H1 (cell line): ENCODE data around the gene ADCY6. TPM values are rescaled to one million over a fixed set of nuclear protein-coding genes. Genes with fewer than 3 reads are reported as not detected.

Experiments
- CTCF ChIA-PET: fragments of 300-600 bp; sonication (Branson Sonifier 250); formaldehyde crosslinking; loops from one replicate; lab custom pipeline; 2021; ENCODE audit not compliant: partially characterized antibody; lab: Charles Lee
- POLR2A ChIA-PET: fragments of 300-600 bp; sonication (Branson Sonifier 250); formaldehyde crosslinking; loops from one replicate; lab custom pipeline; 2021; ENCODE audit warnings: inconsistent platforms; ENCODE audit not compliant: partially characterized antibody; lab: Charles Lee
- DNase-seq, 2 experiments: peaks; one replicate each; pipeline versions ENCODE4 v3.0.0 to v3.0.0-alpha.2; 2010 to 2022; ENCODE audit warnings: low spot score in 2 of 2, low read depth in 1 of 2, mixed read lengths in 1 of 2
- FAIRE-seq: peaks from 2 replicates; lab custom pipeline; 2011; peaks lifted over from hg19 to GRCh38; lab: Jason Lieb, UNC
- H2AFZ ChIP-seq: 2 replicates; pipeline ENCODE4 v1.8.1; 2012; ENCODE audit warnings: low read length, inconsistent platforms
- H2AK5ac ChIP-seq: 2 replicates; pipeline ENCODE4 v1.6.1; 2013; ENCODE audit warnings: low read depth, low read length
- H2BK120ac ChIP-seq: replicated peaks from 2 replicates; pipeline ENCODE3; 2013; ENCODE audit warnings: low read depth, low read length, inconsistent platforms
- H2BK12ac ChIP-seq: 2 replicates; pipeline ENCODE4 v1.6.1; 2013; ENCODE audit warnings: low read depth, low read length
- H2BK15ac ChIP-seq: 2 replicates; pipeline ENCODE4 v1.6.1; 2013; ENCODE audit warnings: low read length
- H2BK20ac ChIP-seq: 2 replicates; pipeline ENCODE4 v1.6.1; 2013; ENCODE audit warnings: low read length
- H2BK5ac ChIP-seq: 2 replicates; pipeline ENCODE4 v1.6.1; 2013; ENCODE audit warnings: low read depth, low read length
- H3K14ac ChIP-seq: 2 replicates; pipeline ENCODE4 v1.6.1; 2013; ENCODE audit warnings: inconsistent platforms; ENCODE audit not compliant: insufficient read length
- H3K18ac ChIP-seq: 2 replicates; pipeline ENCODE4 v1.6.1; 2013; ENCODE audit warnings: low read length; ENCODE audit errors: extremely low read depth
- H3K23ac ChIP-seq: 2 replicates; pipeline ENCODE4 v1.6.1; 2013; ENCODE audit warnings: inconsistent platforms; ENCODE audit not compliant: insufficient read length
- H3K23me2 ChIP-seq: 2 replicates; pipeline ENCODE4 v1.6.1; 2013; ENCODE audit warnings: low read depth, low read length
- H3K27ac ChIP-seq: 2 replicates; pipeline ENCODE4 v1.6.1; 2011; ENCODE audit warnings: low read depth, low read length, inconsistent platforms
- H3K27me3 ChIP-seq, 4 experiments: replicated peaks in 1 of 4; 1 replicate in 1 of 4; 2 replicates in 3 of 4; pipeline versions ENCODE4 v1.6.1 to v1.8.1; 2011 to 2013; ENCODE audit warnings: low read length in 3 of 4, mild to moderate bottlenecking in 3 of 4, inconsistent platforms in 2 of 4, mixed read lengths in 2 of 4, moderate library complexity in 1 of 4; ENCODE audit not compliant: control insufficient read depth in 3 of 4, insufficient read depth in 3 of 4; ENCODE audit errors: extremely low read depth in 1 of 4
- H3K36me3 ChIP-seq, 4 experiments: 2 replicates each; pipeline versions ENCODE4 v1.6.1 to v1.8.1; 2011 to 2013; ENCODE audit warnings: mild to moderate bottlenecking in 4 of 4, low read length in 3 of 4, moderate library complexity in 2 of 4, control low read depth in 1 of 4, inconsistent platforms in 1 of 4; ENCODE audit not compliant: insufficient read depth in 4 of 4, control insufficient read depth in 2 of 4
- H3K4ac ChIP-seq: replicated peaks from 2 replicates; pipeline ENCODE3; 2013; ENCODE audit warnings: low read length, low read depth, mixed read lengths, inconsistent platforms; ENCODE audit not compliant: insufficient read length
- H3K4me1 ChIP-seq, 4 experiments: replicated peaks in 1 of 4; 1 replicate in 1 of 4; 2 replicates in 3 of 4; pipeline versions ENCODE4 v1.6.1 to v1.8.1; 2011 to 2013; ENCODE audit warnings: low read length in 3 of 4, inconsistent platforms in 2 of 4, mixed read lengths in 1 of 4; ENCODE audit not compliant: insufficient read depth in 4 of 4, control insufficient read depth in 3 of 4
- H3K4me2 ChIP-seq, 2 experiments: 2 replicates each; pipeline versions ENCODE4 v1.6.1 to v1.8.1; 2011 to 2013; ENCODE audit warnings: low read depth in 2 of 2, low read length in 2 of 2, control low read depth in 1 of 2, inconsistent platforms in 1 of 2, mild to moderate bottlenecking in 1 of 2; ENCODE audit not compliant: insufficient read depth in 1 of 2
- H3K4me3 ChIP-seq, 4 experiments: fragments of 200-600, 300-600 bp in 1 of 4; sonication (generic), shearing (Covaris generic), sonication (Bioruptor Twin) in 1 of 4; 2 replicates each; pipeline versions ENCODE4 v1.5.1 to v1.8.1; 2011 to 2016; ENCODE audit warnings: low read length in 4 of 4, low read depth in 3 of 4, control low read depth in 2 of 4, inconsistent platforms in 2 of 4, mild to moderate bottlenecking in 2 of 4, mixed read lengths in 1 of 4, moderate library complexity in 1 of 4; ENCODE audit not compliant: insufficient read depth in 2 of 4; ENCODE audit errors: extremely low read depth in 1 of 4
- H3K56ac ChIP-seq: replicated peaks from 2 replicates; pipeline ENCODE3; 2013; ENCODE audit warnings: low read depth, mild to moderate bottlenecking, mixed read lengths, low read length, inconsistent platforms; ENCODE audit not compliant: insufficient read length
- H3K79me1 ChIP-seq: 2 replicates; pipeline ENCODE4 v1.6.1; 2013; ENCODE audit warnings: low read depth, low read length, control low read depth
- H3K79me2 ChIP-seq, 2 experiments: 2 replicates each; pipeline versions ENCODE4 v1.6.1 to v1.8.1; 2012 to 2013; ENCODE audit warnings: low read length in 2 of 2, mild to moderate bottlenecking in 2 of 2, inconsistent platforms in 1 of 2; ENCODE audit not compliant: insufficient read depth in 2 of 2, control insufficient read depth in 1 of 2
- H3K9ac ChIP-seq, 4 experiments: replicated peaks in 1 of 4; 1 replicate in 1 of 4; 2 replicates in 3 of 4; pipeline versions ENCODE4 v1.6.1 to v1.8.1; 2011 to 2013; ENCODE audit warnings: low read depth in 3 of 4, low read length in 3 of 4, control low read depth in 2 of 4, mild to moderate bottlenecking in 2 of 4, moderate library complexity in 2 of 4, inconsistent platforms in 1 of 4; ENCODE audit errors: extremely low read depth in 1 of 4
- H3K9me3 ChIP-seq, 2 experiments: 2 replicates each; pipeline versions ENCODE4 v1.6.1 to v1.8.1; 2012 to 2013; ENCODE audit warnings: mild to moderate bottlenecking in 2 of 2, moderate library complexity in 2 of 2, control low read depth in 1 of 2, inconsistent platforms in 1 of 2, low read depth in 1 of 2, low read length in 1 of 2, mixed read lengths in 1 of 2; ENCODE audit not compliant: insufficient read depth in 2 of 2
- H4K20me1 ChIP-seq, 2 experiments: replicated peaks in 1 of 2; 2 replicates each; pipeline versions ENCODE3 to v1.8.1; 2011 to 2013; ENCODE audit warnings: inconsistent platforms in 2 of 2, low read length in 2 of 2, mild to moderate bottlenecking in 1 of 2; ENCODE audit not compliant: insufficient read depth in 2 of 2, control insufficient read depth in 1 of 2
- H4K5ac ChIP-seq: 2 replicates; pipeline ENCODE4 v1.6.1; 2013; ENCODE audit warnings: low read length, low read depth, mixed read lengths, inconsistent platforms; ENCODE audit not compliant: insufficient read length
- H4K8ac ChIP-seq: 2 replicates; pipeline ENCODE4 v1.8.0; 2013; ENCODE audit warnings: mild to moderate bottlenecking, moderate library complexity, low read length, inconsistent platforms; ENCODE audit not compliant: insufficient read depth; ENCODE audit errors: extremely low read depth
- H4K91ac ChIP-seq: replicated peaks from 2 replicates; pipeline ENCODE3; 2013; ENCODE audit warnings: low read length, mixed read lengths, inconsistent platforms; ENCODE audit not compliant: insufficient read length
- BCL11A ChIP-seq, 2 experiments: IDR thresholded peaks; one replicate each; pipeline ENCODE4 v1.6.1; 2011; ENCODE audit warnings: low read depth in 2 of 2, low read length in 2 of 2, mild to moderate bottlenecking in 2 of 2
- EP300 ChIP-seq, 2 experiments: IDR thresholded peaks; 1 replicate in 1 of 2; 2 replicates in 1 of 2; pipeline ENCODE4 v1.6.1; 2011 to 2012; ENCODE audit warnings: low read depth in 2 of 2, low read length in 2 of 2, mild to moderate bottlenecking in 2 of 2, borderline replicate concordance in 1 of 2, inconsistent platforms in 1 of 2, moderate library complexity in 1 of 2
- FOSL1 ChIP-seq: IDR thresholded peaks from 2 replicates; pipeline ENCODE4 v1.6.1; 2011; ENCODE audit warnings: mild to moderate bottlenecking, low read depth, low read length, moderate library complexity; ENCODE audit not compliant: insufficient read depth
- JUN ChIP-seq: IDR thresholded peaks from 2 replicates; pipeline ENCODE4 v1.6.1; 2011; ENCODE audit warnings: low read depth, mild to moderate bottlenecking, improper control_type of control experiment, low read length
- NRF1 ChIP-seq: IDR thresholded peaks from 2 replicates; pipeline ENCODE4 v1.6.1; 2011; ENCODE audit warnings: mild to moderate bottlenecking, low read depth, low read length, improper control_type of control experiment
- RNF2 ChIP-seq: fragments of 200-900, 300-1000 bp; sonication (generic); IDR thresholded peaks from 2 replicates; pipeline ENCODE4 v1.7.1; 2016; ENCODE audit warnings: borderline replicate concordance, low read depth, mild to moderate bottlenecking, antibody characterized with exemption, low read length; ENCODE audit not compliant: poor library complexity, severe bottlenecking; ENCODE audit errors: missing control alignments
- SAP30 ChIP-seq: fragments of 300-600 bp; sonication (generic); IDR thresholded peaks from 2 replicates; pipeline ENCODE4 v1.7.1; 2012; ENCODE audit warnings: low read length, moderate library complexity, mild to moderate bottlenecking, inconsistent platforms; ENCODE audit not compliant: insufficient read depth, insufficient replicate concordance
- SIX5 ChIP-seq: IDR thresholded peaks from 2 replicates; pipeline ENCODE4 v1.6.1; 2011; ENCODE audit warnings: mild to moderate bottlenecking, low read depth, low read length
- SRF ChIP-seq: IDR thresholded peaks from 2 replicates; pipeline ENCODE4 v1.6.1; 2011; ENCODE audit warnings: mild to moderate bottlenecking, low read depth, low read length, moderate library complexity
- TEAD4 ChIP-seq: IDR thresholded peaks from 2 replicates; pipeline ENCODE4 v1.6.1; 2012; ENCODE audit warnings: low read depth, low read length, inconsistent platforms, mixed read lengths
- WGBS, 2 experiments: shearing (Covaris generic) in 1 of 2; methylation state at CpG; one replicate each; pipeline versions ENCODE4 v1.1.6 to v1.1.7; 2013 to 2015; ENCODE audit warnings: low lambda C conversion rate in 2 of 2, mixed read lengths in 2 of 2, inconsistent platforms in 1 of 2, low coverage in 1 of 2, missing lambda C conversion rate in 1 of 2; ENCODE audit not compliant: insufficient replicate concordance in 2 of 2, insufficient coverage in 1 of 2, insufficient read length in 1 of 2; ENCODE audit errors: extremely low coverage in 1 of 2, missing lambda C conversion rate in 1 of 2; 5-methylcytosine and 5-hydroxymethylcytosine counted together
- polyA plus RNA-seq, 7 experiments: library from polyadenylated mRNA; depleted of rRNA in 3 of 7; stranded (reverse) in 5 of 7; unstranded in 2 of 7; fragments of >200 nt in 5 of 7; fragments of 200-250 nt in 2 of 7; gene quantifications; 1 replicate in 5 of 7; 2 replicates in 1 of 7; 4 replicates in 1 of 7; pipeline versions ENCODE4 v1.2.1 to v1.2.3, GENCODE V29; 2011 to 2013; ENCODE audit warnings: missing spikeins in 2 of 7, mixed read lengths in 2 of 7
- total RNA-seq: library from RNA; stranded (reverse); fragmentation: NEBNext Ultra II Directional; extraction: Animal tissue kit (Norgen Biotek cat#: 25700); gene quantifications from 2 replicates; pipeline ENCODE4 v1.2.1, GENCODE V29; 2021
- TF ChIP-seq, protein P1 (sequence below): IDR thresholded peaks from 2 replicates; pipeline ENCODE4 v1.6.1; 2011; ENCODE audit warnings: low read depth, mild to moderate bottlenecking, low read length; ENCODE audit not compliant: insufficient read depth
- TF ChIP-seq, protein P2 (sequence below): IDR thresholded peaks from 2 replicates; pipeline ENCODE4 v1.6.1; 2012; ENCODE audit warnings: inconsistent platforms

The ADCY6 gene
- total and polyA plus RNA-seq, 2 of the 8 experiments (the other 6 are each of a cell fraction or from before 2014, with no cell fraction given): 11.7 to 17.5 TPM

DNA sequence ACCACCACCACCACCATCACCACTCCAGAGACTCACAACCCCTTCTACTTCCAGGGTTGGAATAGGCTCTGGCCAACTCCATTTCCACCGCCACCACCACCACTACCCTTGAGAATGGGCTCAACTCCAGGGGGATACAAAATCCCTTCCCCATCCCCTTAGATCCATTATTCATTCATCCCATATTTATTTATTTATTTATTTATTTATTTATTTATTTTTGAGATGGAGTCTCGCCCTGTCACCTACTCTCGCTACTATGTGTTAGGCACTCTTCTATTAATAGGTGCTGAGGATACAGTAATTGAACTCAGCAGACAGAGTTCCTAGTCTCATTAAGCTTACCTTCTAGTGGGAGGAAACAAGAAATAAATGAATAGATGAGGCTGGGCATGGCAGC, 4.8 kb upstream of the ADCY6 start:
- H4K91ac ChIP-seq: no peak overlapping the region
- H2BK20ac ChIP-seq: no peak overlapping the region
- no peak overlapping the region for H3K4me2 ChIP-seq
- WGBS, 2 experiments: 100% methylated on average over 3 of the region's 3 CpGs; no CpG with 5 or more reads in 1 of the 2 experiments
- no peaks in the 10 kb centered on the region for H3K27me3 ChIP-seq
- no peak overlapping the region for H3K9ac ChIP-seq
- FAIRE-seq (no peak), DNase-seq (no peak)
- no peak overlapping the region for H2AFZ ChIP-seq
- H3K9me3 ChIP-seq: no peaks in the 10 kb centered on the region
- H3K79me1 ChIP-seq: no peaks in the 10 kb centered on the region
- ChIA-PET CTCF (interaction anchor here (1.0 to 11.1 kb wide), 12 partner anchors 10 to 250 kb away, joined by 3 to 205 read pairs (median 4); no protein-coding TSS in a partner anchor), POLR2A (interaction anchor here (2.1 kb wide), 1 partner anchor 78 kb away, joined by 4 read pairs; no protein-coding TSS in a partner anchor)
- no peak overlapping the region for H3K27ac ChIP-seq
- peaks cover 5% of the 10 kb centered on the region; the same call in 1 of the 2 replicates for H3K23me2 ChIP-seq
- H3K18ac ChIP-seq: no peak overlapping the region
- H2BK120ac ChIP-seq: no peak overlapping the region
- H2BK15ac ChIP-seq: no peak overlapping the region
- H3K14ac ChIP-seq: no peak overlapping the region
- H3K4me3 ChIP-seq: no peak overlapping the region
- no peak overlapping the region for H2BK12ac ChIP-seq
- no peaks in the 10 kb centered on the region for H3K36me3 ChIP-seq
- no peaks in the 10 kb centered on the region for H3K79me2 ChIP-seq
- no peak overlapping the region for H4K8ac ChIP-seq
- H3K4ac ChIP-seq: no peak overlapping the region
- no peak overlapping the region for H3K23ac ChIP-seq
- no peak overlapping the region for H3K56ac ChIP-seq
- H2BK5ac ChIP-seq: no peak overlapping the region
- no peak overlapping the region for H2AK5ac ChIP-seq
- no peak overlapping the region for H4K5ac ChIP-seq
- no peaks in the 10 kb centered on the region for H4K20me1 ChIP-seq
- H3K4me1 ChIP-seq: peaks cover 5 to 6% (median 5%) of the 10 kb centered on the region in 4 experiments; a peak in 5 of 7 replicates
- no peak for TF ChIP-seq FOSL1
- TF ChIP-seq SIX5: no peak
- TF ChIP-seq RNF2: no peak
- TF ChIP-seq, protein P1, sequence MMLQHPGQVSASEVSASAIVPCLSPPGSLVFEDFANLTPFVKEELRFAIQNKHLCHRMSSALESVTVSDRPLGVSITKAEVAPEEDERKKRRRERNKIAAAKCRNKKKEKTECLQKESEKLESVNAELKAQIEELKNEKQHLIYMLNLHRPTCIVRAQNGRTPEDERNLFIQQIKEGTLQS: no peak
- TF ChIP-seq BCL11A (IDR thresholded peaks at IDR 0.05; ENCODE audit: low read depth in 2 of 2, low read length in 2 of 2): no peak
- no peak for TF ChIP-seq EP300 (IDR thresholded peaks at IDR 0.05; ENCODE audit: borderline replicate concordance in 1 of 2, low read depth in 2 of 2, low read length in 2 of 2)
- TF ChIP-seq NRF1: no peak
- TF ChIP-seq TEAD4: no peak
- TF ChIP-seq JUN: no peak
- no peak for TF ChIP-seq SRF
- TF ChIP-seq, protein P2, sequence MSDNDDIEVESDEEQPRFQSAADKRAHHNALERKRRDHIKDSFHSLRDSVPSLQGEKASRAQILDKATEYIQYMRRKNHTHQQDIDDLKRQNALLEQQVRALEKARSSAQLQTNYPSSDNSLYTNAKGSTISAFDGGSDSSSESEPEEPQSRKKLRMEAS: no peak
- TF ChIP-seq SAP30: no peak
